Measurements from ENCODE around the gene TAOK3. TPM values are rescaled to one million over a fixed set of nuclear protein-coding genes. Genes with fewer than 3 reads are reported as not detected.
A peak's percentile ranks its signal among the peaks of the same experiment; 100 is the strongest.
"Not testable (repeated sequence)": the region's sequence is repeated elsewhere in the genome, so short reads cannot be mapped to it uniquely, and the experiment has no call there.

The TAOK3 gene
- polyA plus RNA-seq, 4 donors: 25.8 to 35.5 (median 32.9) TPM

- no peak for DNase-seq (ENCODE audit: low read depth in 4 of 4, low spot score in 3 of 4)
Measured at GRCh38 chr12:118151755-118152154, 221.0 kb downstream of the TAOK3 start.

GRCh38 chr12:118150625-118151024, 222.1 kb downstream of the TAOK3 start:
- no peak for DNase-seq (ENCODE audit: low read depth in 4 of 4, low spot score in 3 of 4)

GRCh38 chr12:118148287-118148686, 224.4 kb downstream of the TAOK3 start:
- DNase-seq (ENCODE audit: low read depth in 4 of 4, low spot score in 3 of 4): no peak

- no peak for DNase-seq (ENCODE audit: low read depth in 4 of 4, low spot score in 3 of 4)
Measured at GRCh38 chr12:118145798-118146156, 226.9 kb downstream of the TAOK3 start.

- no peak for DNase-seq (ENCODE audit: low read depth in 4 of 4, low spot score in 3 of 4)
Measured at GRCh38 chr12:118145113-118145797, 227.5 kb downstream of the TAOK3 start.

- DNase-seq (ENCODE audit: low read depth in 4 of 4, low spot score in 3 of 4): no peak
Measured at GRCh38 chr12:118144499-118144898, 228.2 kb downstream of the TAOK3 start.

GRCh38 chr12:118140825-118141224, 231.9 kb downstream of the TAOK3 start:
- no peak for DNase-seq (ENCODE audit: low read depth in 4 of 4, low spot score in 3 of 4)

GRCh38 chr12:118137148-118137678, 235.5 kb downstream of the TAOK3 start:
- DNase-seq (ENCODE audit: low read depth in 4 of 4, low spot score in 3 of 4): no peak

- peak in 1 of 4 donors; percentile 12 for DNase-seq (ENCODE audit: low read depth in 4 of 4, low spot score in 3 of 4)
Measured at GRCh38 chr12:118136559-118137003, 236.1 kb downstream of the TAOK3 start.

- peak; percentile 74 to 87 (median 80) for DNase-seq (ENCODE audit: low read depth in 4 of 4, low spot score in 3 of 4)
Measured at GRCh38 chr12:118135788-118136558, 236.7 kb downstream of the TAOK3 start, which contains the start of gene PEBP1. PEBP1 (plus strand) TSS chr12:118136124; CDS start chr12:118136210, 86 bp downstream.

- not testable (repeated sequence) for DNase-seq (ENCODE audit: low read depth in 4 of 4, low spot score in 3 of 4)
Measured at GRCh38 chr12:118129436-118129835, 243.3 kb downstream of the TAOK3 start.

GRCh38 chr12:118127867-118128266, 244.8 kb downstream of the TAOK3 start:
- no peak for DNase-seq (ENCODE audit: low read depth in 4 of 4, low spot score in 3 of 4)

GRCh38 chr12:118126119-118126757, 246.5 kb downstream of the TAOK3 start:
- no peak for DNase-seq (ENCODE audit: low read depth in 4 of 4, low spot score in 3 of 4)

GRCh38 chr12:118125743-118126118, 247.0 kb downstream of the TAOK3 start:
- no peak for DNase-seq (ENCODE audit: low read depth in 4 of 4, low spot score in 3 of 4)

- no peak for DNase-seq (ENCODE audit: low read depth in 4 of 4, low spot score in 3 of 4)
Measured at GRCh38 chr12:118124333-118124874, 248.3 kb downstream of the TAOK3 start.

GRCh38 chr12:118122264-118122663, 250.4 kb downstream of the TAOK3 start:
- no peak for DNase-seq (ENCODE audit: low read depth in 4 of 4, low spot score in 3 of 4)

- DNase-seq (ENCODE audit: low read depth in 4 of 4, low spot score in 3 of 4): peak in 1 of 4 donors; percentile 64
Measured at GRCh38 chr12:118120579-118121363, 251.9 kb downstream of the TAOK3 start.

GRCh38 chr12:118119449-118119879, 253.2 kb downstream of the TAOK3 start:
- DNase-seq (ENCODE audit: low read depth in 4 of 4, low spot score in 3 of 4): no peak

- DNase-seq (ENCODE audit: low read depth in 4 of 4, low spot score in 3 of 4): no peak
Measured at GRCh38 chr12:118109088-118109487, 263.6 kb downstream of the TAOK3 start.

GRCh38 chr12:118107694-118108093, 265.0 kb downstream of the TAOK3 start:
- no peak for DNase-seq (ENCODE audit: low read depth in 4 of 4, low spot score in 3 of 4)
